Ureter (tissue), 1 donor: ENCODE data around the gene RNU6-7. TPM values are rescaled to one million over a fixed set of nuclear protein-coding genes. Genes with fewer than 3 reads are reported as not detected.
A peak's percentile ranks its signal among the peaks of the same experiment; 100 is the strongest.

Experiments
- DNase-seq: peaks from one replicate; pipeline ENCODE4 v3.0.0-alpha.2; 2020; ENCODE audit warnings: low spot score
- total RNA-seq: library from RNA; stranded (reverse); gene quantifications from one replicate; pipeline ENCODE4 v1.2.4, GENCODE V29; 2023
- donor health status: DM: yes; HTN: yes; CAD: no.

RNU6-7 gene
- total RNA-seq, 1 donor from 2014 or later = not detected

DNA sequence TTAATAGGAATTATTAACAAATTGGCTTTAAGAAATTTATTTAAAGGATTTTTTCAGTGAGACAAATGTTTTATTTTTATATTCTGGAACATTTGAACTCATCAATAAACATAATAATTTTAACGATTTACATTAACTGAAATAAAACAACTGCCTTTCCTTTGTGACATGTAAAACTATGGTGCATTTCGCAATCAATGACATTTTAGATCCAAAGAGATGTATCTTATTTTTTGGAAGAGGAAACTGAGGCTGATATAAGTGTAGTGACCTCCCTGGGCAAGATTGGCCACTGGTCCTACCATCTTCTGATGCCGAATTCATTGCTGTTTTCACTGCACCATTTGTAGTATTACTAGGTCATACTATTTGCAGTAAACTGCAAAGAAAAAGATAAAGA, 3.7 kb downstream of the RNU6-7 start:
- no peak for DNase-seq

- no peak for DNase-seq
Observed at GRCh38 chr14:32205984-32206383, 4.1 kb downstream of the RNU6-7 start.

GRCh38 chr14:32206552-32206951, 4.7 kb downstream of the RNU6-7 start:
- no peak for DNase-seq

DNA sequence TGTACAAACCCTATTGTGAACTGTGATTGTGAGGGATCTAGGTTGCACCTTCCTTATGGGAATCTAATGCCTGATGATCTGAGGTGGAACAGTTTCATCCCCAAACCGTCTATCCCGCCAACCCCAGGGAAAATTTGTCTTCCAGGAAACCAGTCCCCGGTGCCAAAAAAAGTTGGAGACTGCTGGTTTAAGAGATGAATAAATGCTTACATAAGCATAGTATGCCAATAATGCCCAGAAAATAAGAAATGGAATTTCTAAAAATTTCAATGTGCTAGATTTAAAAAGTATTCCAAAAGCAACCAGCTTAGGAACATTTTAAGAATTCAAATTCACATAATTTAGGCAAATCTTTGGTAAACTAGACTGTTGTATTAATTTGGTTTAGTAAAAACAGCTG, 6.6 kb downstream of the RNU6-7 start:
- DNase-seq = no peak

- no peak for DNase-seq
Observed at GRCh38 chr14:32209471-32209870, 7.6 kb downstream of the RNU6-7 start.

DNA sequence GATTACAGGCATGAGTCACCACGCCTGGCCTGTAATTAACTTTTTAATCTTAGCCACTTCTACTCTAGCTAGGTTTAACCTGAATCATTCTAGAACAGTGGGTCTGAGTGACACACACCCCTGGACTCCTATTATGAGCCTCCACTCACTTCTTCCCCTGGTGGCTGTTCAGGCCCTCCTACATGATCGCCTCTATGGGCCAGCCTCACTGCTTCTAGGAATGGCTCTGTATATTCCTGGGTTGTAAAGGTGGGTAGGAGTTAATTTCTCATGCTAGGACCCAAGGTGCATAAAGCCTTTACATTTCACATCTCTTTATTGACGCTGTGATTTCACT, 9.2 kb downstream of the RNU6-7 start:
- DNase-seq = no peak

- DNase-seq = no peak
Observed at GRCh38 chr14:32212833-32213232, 11.0 kb downstream of the RNU6-7 start.

- no peak for DNase-seq
Observed at GRCh38 chr14:32217301-32217700, 15.5 kb downstream of the RNU6-7 start.

GRCh38 chr14:32224737-32225377, 23.0 kb downstream of the RNU6-7 start:
- DNase-seq = peak; percentile 54

DNA sequence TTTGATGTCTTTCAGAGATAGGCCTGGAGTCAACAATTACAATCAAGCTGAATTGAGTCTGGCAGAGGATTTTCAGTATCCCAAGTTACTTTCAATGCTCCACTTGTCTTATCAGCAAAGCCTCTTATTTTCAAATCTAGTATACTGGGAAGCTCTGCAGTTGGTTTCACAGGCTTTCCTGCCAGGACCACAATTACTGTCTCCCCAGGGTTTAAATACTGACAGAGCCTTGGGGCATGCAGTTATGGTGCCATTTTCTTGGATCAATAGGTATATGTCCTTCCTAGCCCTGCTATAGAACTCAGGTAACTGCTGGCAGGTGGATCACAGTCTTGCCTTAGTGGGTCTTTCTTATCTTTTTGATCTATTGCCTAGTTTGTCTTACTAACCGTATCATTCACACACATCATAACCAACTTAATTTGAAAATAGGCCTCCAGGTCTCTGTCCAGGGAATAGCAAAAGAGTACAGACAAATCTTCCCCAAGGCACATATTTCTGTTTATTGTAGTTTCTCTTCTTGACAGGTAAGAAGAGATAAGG, 23.6 kb downstream of the RNU6-7 start:
- DNase-seq = no peak

GRCh38 chr14:32226056-32226455, 24.2 kb downstream of the RNU6-7 start:
- no peak for DNase-seq

DNA sequence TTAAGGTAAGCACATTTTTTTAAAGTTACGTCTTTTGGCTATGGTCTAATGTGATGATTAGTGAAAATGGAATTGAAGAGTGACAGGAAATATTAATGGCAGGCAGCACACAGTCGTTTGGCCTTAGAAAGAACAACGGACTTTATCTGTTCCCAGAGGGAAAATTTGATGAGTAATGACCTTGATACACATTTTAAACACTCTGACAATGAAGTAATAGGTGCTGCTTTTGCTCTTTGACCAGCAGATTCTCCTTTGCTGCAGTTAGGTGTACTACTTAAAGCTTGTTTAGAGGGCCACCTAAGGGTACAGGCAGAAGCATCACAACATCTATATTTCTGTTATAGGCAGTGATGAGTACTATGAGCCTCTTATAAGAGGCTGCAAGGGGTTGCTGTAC, 28.3 kb downstream of the RNU6-7 start:
- DNase-seq = no peak

GRCh38 chr14:32230695-32231280, 28.9 kb downstream of the RNU6-7 start:
- DNase-seq = no peak

DNA sequence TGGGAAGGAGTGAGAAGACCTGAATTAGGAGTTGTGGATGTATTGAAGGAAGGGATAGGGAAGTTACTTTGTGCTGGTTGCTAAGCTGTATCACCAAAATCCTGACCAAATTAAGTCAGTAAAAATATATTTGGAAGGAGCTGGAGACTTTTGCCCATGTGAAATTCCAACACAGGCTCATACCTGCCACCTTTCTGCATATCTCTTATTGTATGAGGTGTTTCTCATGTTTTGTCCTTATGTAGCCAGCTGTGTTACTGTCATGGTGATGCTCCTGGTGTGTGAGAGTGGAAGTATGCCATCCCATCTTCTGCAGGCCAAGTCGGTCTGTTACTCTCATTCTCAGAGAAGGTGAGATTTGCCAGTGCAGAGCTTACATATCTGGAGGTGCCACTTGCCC, 30.6 kb downstream of the RNU6-7 start:
- DNase-seq = no peak

DNA sequence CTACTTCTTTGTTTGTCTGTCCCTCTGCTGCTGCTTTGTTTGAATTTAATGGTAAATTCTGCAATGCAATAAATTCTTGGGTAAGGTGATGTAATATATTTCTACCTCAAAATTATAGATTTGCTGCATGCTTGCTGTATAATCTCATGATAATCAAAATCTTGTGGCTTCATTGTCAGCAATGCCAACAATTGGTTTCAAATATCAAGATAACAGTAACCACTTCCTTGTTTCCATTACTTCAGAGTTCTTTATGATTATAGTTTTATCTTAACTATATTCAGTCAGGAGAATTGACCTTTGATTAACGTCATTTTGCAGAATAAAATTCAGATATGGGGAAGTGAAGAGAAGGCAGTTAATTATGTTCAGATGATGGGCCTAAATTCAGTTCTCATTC, 31.4 kb downstream of the RNU6-7 start:
- DNase-seq = no peak

DNA sequence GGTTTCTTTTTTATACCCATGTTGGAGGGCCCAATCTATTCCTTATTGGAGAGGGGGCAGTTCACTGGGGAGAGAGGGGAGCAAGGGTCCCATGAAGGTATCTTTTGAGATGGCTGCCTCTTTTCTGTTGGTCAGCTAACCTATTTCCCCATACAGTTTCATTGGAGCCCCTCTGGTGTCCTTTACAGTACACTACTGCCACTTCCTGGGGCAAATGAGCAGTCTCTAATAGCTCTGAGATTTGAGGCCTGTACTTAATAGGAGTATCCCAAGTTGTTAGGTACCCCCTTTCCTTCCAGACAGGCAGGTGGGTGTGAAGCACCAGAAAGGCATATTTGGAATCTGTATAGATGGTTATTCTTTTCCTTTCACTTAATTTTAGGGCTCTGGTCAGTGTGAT, 42.6 kb downstream of the RNU6-7 start:
- DNase-seq = no peak

GRCh38 chr14:32246751-32247150, 44.9 kb downstream of the RNU6-7 start:
- no peak for DNase-seq

DNA sequence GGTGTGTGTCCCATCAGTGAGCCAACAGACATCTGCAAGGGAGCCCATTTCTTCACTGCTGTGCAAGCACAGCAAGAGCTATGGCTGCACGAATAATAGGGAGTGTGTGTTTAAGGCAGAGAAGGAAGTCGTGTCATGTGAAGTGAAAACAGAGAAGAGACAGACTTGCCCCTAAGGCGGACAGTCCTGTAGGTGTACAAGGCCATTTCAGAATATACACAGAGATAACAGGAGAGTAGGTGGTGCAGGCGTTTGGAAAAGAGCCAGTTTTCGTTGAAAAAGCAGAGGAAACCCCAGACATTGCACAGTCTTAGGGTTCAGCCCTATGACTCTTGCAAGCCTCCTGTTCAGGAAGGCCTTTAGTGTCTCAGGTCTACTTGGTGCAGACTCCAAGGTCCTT, 47.5 kb downstream of the RNU6-7 start:
- no peak for DNase-seq

DNA sequence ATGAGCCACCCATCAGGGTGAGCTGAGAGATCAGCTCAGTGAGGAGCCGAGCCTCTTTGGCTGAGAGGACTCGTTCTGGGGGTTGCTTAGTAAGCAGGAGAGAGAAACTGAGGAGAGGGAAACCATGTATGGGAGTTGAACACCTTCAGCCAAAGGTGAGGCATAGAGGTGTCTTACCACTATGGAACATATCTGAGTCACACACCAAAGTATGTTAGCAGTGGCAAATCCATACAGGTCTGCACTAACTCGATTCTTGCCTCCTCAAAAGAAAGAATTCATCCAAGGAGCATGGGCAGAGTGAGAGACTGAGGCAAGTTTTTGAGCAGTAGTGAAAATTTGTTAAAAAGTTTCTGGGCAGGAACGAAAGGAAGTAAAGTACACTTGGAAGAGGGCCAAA, 47.9 kb downstream of the RNU6-7 start:
- no peak for DNase-seq

- no peak for DNase-seq
Observed at GRCh38 chr14:32250681-32251080, 48.8 kb downstream of the RNU6-7 start.

DNA sequence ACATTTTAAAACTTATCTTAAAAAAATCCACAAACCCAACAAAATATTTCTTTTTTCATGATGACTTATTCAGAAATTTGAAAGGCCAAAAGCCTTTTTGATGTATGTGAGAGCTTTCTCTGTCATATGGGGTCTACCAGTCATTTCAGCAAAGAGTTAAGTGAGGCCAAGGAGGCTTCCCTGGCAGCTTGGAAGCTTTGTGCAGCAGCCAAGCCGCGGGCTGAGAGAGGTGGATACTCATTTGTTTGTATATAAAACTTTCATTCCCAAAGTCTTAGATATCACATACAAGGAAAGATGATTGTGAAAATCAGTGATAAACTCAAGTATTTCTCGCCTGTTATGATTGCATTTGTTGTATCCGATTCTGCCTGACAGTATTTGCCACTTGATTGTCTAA, 49.7 kb downstream of the RNU6-7 start:
- DNase-seq = no peak
